Coronary artery (tissue), 2 donors: ENCODE measurements around the gene CELA1.

Experiments
- DNase-seq: peaks from one replicate; pipeline ENCODE4 v3.0.0-alpha.2; 2017; ENCODE audit warnings: low spot score
- H3K27ac ChIP-seq, 2 donors: fragments of 200-600 bp; sonication (generic); one replicate each; pipeline ENCODE4 v1.5.1; 2016 to 2019
- H3K4me3 ChIP-seq: fragments of 200-600 bp; sonication (generic); 2 replicates; pipeline ENCODE4 v1.5.1; 2016; ENCODE audit warnings: mild to moderate bottlenecking, moderate library complexity
- TF ChIP-seq, protein P1 (sequence below): fragments of 200-600 bp; sonication (generic); IDR thresholded peaks from one replicate; pipeline ENCODE4 v1.5.1; 2019; ENCODE audit warnings: antibody characterized with exemption

Gene CELA1

DNA sequence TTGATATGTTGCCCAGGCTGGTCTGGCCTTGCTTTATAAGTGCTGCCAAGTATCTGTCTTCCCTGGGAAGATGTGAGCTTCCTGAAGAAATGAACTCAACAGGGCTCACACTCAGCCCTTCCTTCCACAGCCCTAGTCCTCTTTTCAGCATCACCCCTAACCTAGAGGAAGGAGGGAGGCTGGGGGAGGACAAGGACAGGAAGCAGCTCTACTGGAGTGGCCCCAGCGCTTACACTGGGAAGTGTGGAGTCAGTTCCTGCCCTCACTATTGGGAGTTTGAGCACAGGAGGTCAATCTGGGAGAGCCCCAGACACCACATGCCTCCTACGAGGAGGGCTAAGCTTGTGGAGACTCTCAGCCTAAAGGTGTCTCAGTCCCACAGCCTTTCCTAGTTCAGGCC, 27.9 kb upstream of the CELA1 start:
- DNase-seq = no peak
- H3K27ac ChIP-seq = no peak overlapping the region
- TF ChIP-seq, protein P1, sequence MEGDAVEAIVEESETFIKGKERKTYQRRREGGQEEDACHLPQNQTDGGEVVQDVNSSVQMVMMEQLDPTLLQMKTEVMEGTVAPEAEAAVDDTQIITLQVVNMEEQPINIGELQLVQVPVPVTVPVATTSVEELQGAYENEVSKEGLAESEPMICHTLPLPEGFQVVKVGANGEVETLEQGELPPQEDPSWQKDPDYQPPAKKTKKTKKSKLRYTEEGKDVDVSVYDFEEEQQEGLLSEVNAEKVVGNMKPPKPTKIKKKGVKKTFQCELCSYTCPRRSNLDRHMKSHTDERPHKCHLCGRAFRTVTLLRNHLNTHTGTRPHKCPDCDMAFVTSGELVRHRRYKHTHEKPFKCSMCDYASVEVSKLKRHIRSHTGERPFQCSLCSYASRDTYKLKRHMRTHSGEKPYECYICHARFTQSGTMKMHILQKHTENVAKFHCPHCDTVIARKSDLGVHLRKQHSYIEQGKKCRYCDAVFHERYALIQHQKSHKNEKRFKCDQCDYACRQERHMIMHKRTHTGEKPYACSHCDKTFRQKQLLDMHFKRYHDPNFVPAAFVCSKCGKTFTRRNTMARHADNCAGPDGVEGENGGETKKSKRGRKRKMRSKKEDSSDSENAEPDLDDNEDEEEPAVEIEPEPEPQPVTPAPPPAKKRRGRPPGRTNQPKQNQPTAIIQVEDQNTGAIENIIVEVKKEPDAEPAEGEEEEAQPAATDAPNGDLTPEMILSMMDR = no peak
- H3K4me3 ChIP-seq = no peak overlapping the region

DNA sequence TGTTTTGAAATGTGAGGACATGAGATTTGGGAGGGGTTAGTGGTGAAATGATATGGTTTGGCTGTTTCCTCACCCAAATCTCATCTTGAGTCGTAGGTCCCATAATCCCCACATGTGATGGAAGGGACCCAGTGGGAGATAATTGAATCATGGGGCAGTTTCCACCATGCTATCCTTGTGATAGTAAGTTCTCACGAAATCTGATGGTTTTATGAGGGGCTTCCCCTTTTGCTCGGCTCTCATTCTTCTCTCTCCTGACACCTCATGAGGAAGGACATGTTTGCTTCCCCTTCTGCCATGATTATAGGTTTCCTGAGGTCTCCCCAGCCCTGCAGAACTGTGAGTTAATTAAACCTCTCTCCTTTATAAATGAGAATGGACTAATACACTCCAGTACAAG, 26.7 kb upstream of the CELA1 start:
- TF ChIP-seq, protein P1 = no peak
- Histone ChIP-seq H3K27ac (no peak overlapping the region), H3K4me3 (no peak overlapping the region)
- no peak for DNase-seq

DNA sequence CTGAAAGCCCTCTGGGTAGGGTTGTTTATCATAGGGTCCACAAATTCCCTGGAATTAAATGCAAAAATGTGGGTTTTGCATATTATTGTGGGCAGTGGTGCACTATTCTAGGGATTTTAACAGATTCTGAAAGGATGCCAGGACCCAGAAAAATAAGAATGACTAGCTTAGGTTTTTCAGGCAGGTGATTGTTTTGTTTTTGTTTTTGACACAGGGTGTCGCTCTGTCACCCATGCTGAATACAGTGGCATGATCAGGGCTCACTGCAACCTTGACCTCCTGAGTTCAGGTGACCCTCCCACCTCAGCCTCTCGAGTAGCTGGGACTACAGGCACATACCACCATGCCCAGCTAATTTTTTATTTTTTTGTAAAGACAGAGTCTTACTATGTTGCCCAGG, 25.5 kb upstream of the CELA1 start:
- Histone ChIP-seq H3K4me3 (no peak overlapping the region), H3K27ac (peak overlapping the region; percentile 15 to 69)
- no peak for DNase-seq
- TF ChIP-seq, protein P1 = no peak

DNA sequence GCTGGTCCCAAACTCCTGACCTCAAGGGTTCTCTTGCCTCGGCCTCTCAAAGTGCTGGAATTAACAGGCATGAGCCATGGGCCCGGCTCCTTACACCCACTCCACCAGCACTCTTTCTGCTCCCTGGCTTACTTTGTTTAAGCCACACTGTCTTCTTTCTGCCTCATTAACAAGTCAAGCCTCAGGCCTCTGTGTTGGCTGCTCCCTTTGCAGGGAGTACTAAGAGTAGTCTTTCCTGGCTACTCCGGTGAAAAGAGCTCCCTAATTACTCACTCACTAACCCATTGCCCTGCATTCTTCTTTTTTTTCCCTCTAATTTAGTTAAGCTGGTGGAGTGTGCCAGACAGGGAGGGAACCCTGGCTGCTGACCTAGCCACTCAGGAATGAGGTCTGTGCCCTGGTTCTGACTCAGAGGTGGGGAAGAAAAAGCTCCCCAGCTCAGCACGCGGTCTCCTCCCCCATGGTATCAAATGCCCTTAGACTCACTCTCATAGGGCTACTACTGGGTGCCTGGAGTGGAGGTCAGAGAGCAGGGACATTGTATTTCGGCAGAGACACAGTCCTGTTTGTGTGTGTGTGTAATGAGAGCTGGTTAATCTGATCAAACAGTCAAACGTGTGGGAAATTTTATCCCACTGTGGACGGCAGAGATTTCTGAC, 24.9 kb upstream of the CELA1 start:
- peak overlapping the region; percentile 28 for H3K4me3 ChIP-seq
- TF ChIP-seq, protein P1 = no peak
- peak overlapping the region; percentile 15 to 69 for H3K27ac ChIP-seq
- peak; percentile 84 for DNase-seq

DNA sequence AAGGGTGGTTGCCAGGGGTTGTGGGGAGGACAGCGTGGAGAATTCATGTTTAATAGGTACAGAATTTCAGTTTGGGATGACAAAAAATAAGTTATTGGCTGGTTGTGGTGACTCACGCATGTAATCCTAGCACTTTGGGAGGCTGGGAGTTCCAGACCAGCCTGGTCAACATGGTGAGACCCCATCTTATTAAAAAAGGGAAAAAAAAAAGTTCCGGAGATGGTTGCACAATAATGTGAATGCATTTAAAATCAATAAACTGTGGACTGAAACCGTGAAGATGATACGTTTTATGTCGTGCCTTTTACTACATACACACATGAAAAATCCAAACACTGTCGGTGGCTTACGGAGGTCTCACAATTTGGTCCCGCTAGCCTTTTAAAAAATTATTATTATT, 24.2 kb upstream of the CELA1 start:
- no peak for DNase-seq
- TF ChIP-seq, protein P1 = no peak
- H3K4me3 ChIP-seq = no peak overlapping the region
- no peak overlapping the region for H3K27ac ChIP-seq

DNA sequence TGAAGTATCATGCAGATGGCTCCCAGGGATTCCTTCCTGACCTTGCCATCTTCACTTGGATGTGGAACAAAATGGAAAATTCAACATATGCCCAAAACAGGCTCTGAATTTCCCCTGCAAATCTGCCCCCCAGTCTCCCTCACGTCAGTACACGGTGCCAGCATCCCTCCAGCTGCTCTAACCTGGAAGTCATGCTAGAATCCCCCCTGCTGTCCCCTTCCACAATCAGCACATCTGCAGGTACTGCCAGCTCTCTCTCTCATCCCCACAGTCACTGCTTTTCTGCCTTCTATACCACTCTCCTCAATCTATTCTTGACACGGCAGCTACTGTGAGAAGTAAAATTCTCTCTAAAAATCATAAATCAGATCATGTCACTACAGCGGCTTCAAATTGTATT, 23.1 kb upstream of the CELA1 start:
- H3K4me3 ChIP-seq = no peak overlapping the region
- no peak for DNase-seq
- TF ChIP-seq, protein P1 = no peak
- no peak overlapping the region for H3K27ac ChIP-seq

DNA sequence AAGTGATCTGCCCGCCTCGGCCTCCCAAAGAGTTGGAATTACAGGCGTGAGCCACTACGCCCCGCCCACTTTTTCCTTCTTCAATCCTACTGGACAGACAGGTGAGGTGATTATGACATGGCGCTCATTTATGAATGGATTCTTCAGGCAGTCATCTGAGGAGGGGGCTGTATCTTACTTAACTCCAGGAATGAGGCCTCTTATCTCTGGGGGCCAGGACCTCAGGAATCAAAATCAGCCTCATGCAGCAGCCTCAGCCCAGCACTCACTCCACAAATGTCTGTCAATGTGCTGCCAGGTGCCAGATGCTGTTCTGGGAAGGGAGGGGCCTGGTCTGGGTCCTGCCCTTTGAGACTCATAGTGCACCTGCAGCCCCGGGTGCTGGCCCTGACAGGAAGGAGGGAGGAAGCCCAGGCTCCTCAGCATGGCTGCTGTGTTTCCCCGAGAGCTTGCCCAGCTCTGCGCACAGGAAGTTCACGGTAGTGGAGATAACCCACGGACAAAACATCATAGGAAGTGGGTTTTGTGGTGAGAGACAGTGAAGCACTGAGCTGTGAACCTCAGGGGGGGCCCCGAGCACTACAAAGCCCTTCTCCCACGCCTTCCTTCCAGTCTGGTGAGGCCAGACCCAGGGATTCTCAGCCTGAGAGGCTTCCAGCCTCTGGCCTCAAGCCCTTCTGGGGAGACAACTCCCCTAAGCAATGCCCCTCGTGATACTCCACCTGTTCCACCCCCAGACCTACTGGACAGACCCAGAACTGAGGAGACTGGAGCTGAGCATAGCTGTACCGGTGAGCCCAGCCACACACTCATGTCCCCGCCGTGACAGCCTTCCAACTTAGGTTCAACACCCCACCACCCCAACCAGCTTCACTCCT, 22.4 kb upstream of the CELA1 start:
- H3K4me3 ChIP-seq = no peak overlapping the region
- TF ChIP-seq, protein P1 = no peak
- no peak for DNase-seq
- H3K27ac ChIP-seq = no peak overlapping the region
